NCI-H1417 (cell line): Measurements from ENCODE around the gene ABHD14A.
A peak's percentile ranks its signal among the peaks of the same experiment; 100 is the strongest.
"Not testable (repeated sequence)": the region's sequence is repeated elsewhere in the genome, so short reads cannot be mapped to it uniquely, and the experiment has no call there.

Experiments
- DNase-seq, 3 experiments: peaks; one replicate each; lab custom pipeline; 2025; lab: John Stamatoyannopoulos, UW

The ABHD14A gene

GRCh38 chr3:51974963-51975851 lies at the start of gene ABHD14A:
Gene ABHD14A, plus strand, starts transcription at chr3:51975064. Its CDS starts 72 bp downstream, at chr3:51975136.
- peak; percentile 41 to 72 (median 70) for DNase-seq

- no peak for DNase-seq
These were observed 47.5 kb upstream of the ABHD14A start for GRCh38 chr3:51927061-51927977.

- DNase-seq: no peak
These were observed 46.4 kb upstream of the ABHD14A start for GRCh38 chr3:51928438-51928837.

- DNase-seq: not testable (repeated sequence)
These were observed 45.9 kb upstream of the ABHD14A start for GRCh38 chr3:51928981-51929380.

- no peak for DNase-seq
These were observed 45.4 kb upstream of the ABHD14A start for GRCh38 chr3:51929420-51930003.

GRCh38 chr3:51930439-51930838 lies 44.4 kb upstream of the ABHD14A start:
- no peak for DNase-seq

- DNase-seq: no peak
These were observed 43.1 kb upstream of the ABHD14A start for GRCh38 chr3:51931756-51932155.

- DNase-seq: no peak
These were observed 42.1 kb upstream of the ABHD14A start for GRCh38 chr3:51932471-51933370.

- DNase-seq: no peak
These were observed 41.3 kb upstream of the ABHD14A start for GRCh38 chr3:51933471-51934138.

- no peak for DNase-seq
These were observed 40.6 kb upstream of the ABHD14A start for GRCh38 chr3:51934139-51934850.

GRCh38 chr3:51934991-51935885 lies 39.6 kb upstream of the ABHD14A start:
- no peak for DNase-seq

GRCh38 chr3:51935886-51936755 lies 38.7 kb upstream of the ABHD14A start:
- DNase-seq: no peak

GRCh38 chr3:51937014-51937413 lies 37.9 kb upstream of the ABHD14A start:
- DNase-seq: no peak

- no peak for DNase-seq
These were observed 37.0 kb upstream of the ABHD14A start for GRCh38 chr3:51937611-51938450.

- DNase-seq: no peak
These were observed 36.0 kb upstream of the ABHD14A start for GRCh38 chr3:51938780-51939425.

- no peak for DNase-seq
These were observed 34.0 kb upstream of the ABHD14A start for GRCh38 chr3:51940648-51941462.
